Rectal smooth muscle tissue (tissue), 1 donor: ENCODE data around the gene GPR87.

Experiments used
- H3K27ac ChIP-seq: one replicate; pipeline ENCODE4 v1.7.0; 2013; ENCODE audit warnings: low read depth, low read length, inconsistent platforms
- H3K27me3 ChIP-seq: one replicate; pipeline ENCODE4 v1.7.0; 2013; ENCODE audit warnings: low read length; ENCODE audit not compliant: control insufficient read depth, insufficient read depth
- H3K36me3 ChIP-seq: one replicate; pipeline ENCODE4 v1.7.0; 2013; ENCODE audit warnings: low read length; ENCODE audit not compliant: control insufficient read depth, insufficient read depth
- H3K4me1 ChIP-seq: one replicate; pipeline ENCODE4 v1.7.0; 2013; ENCODE audit warnings: low read length; ENCODE audit not compliant: control insufficient read depth, insufficient read depth
- H3K4me3 ChIP-seq: one replicate; pipeline ENCODE4 v1.7.0; 2013; ENCODE audit warnings: low read length
- H3K9ac ChIP-seq: one replicate; pipeline ENCODE4 v1.7.0; 2013; ENCODE audit warnings: low read length

GPR87 gene

GRCh38 chr3:151329363-151329762 lies 12.7 kb upstream of the GPR87 start, which contains the start of gene P2RY13:
Gene P2RY13, minus strand, starts transcription at chr3:151329549. Its CDS starts 21 bp downstream, at chr3:151329528.
- Histone ChIP-seq H3K27me3 (no peaks in the 10 kb centered on the region), H3K9ac (no peak within 1 kb of the TSS)

GRCh38 chr3:151328298-151328995 lies 11.8 kb upstream of the GPR87 start:
- no peak overlapping the region for H3K27ac ChIP-seq

More at GRCh38 chr3:151329363-151329762, 12.7 kb upstream of the GPR87 start, which contains the start of gene P2RY13:
- Histone ChIP-seq H3K4me3 (peak within 1 kb of the TSS; percentile 27), H3K27ac (no peak within 1 kb of the TSS), H3K4me1 (no peaks in the 10 kb centered on the region), H3K36me3 (no peaks in the 10 kb centered on the region)

GRCh38 chr3:151327571-151328198 lies 11.1 kb upstream of the GPR87 start:
- Histone ChIP-seq H3K9ac (no peak overlapping the region), H3K27ac (no peak overlapping the region), H3K36me3 (no peaks in the 10 kb centered on the region), H3K4me3 (no peak overlapping the region), H3K4me1 (no peaks in the 10 kb centered on the region), H3K27me3 (no peaks in the 10 kb centered on the region)

More at GRCh38 chr3:151328298-151328995, 11.8 kb upstream of the GPR87 start:
- Histone ChIP-seq H3K36me3 (no peaks in the 10 kb centered on the region), H3K4me1 (no peaks in the 10 kb centered on the region), H3K4me3 (peak overlapping the region; percentile 27), H3K9ac (no peak overlapping the region), H3K27me3 (no peaks in the 10 kb centered on the region)

- Histone ChIP-seq H3K4me1 (no peaks in the 10 kb centered on the region), H3K36me3 (no peaks in the 10 kb centered on the region), H3K4me3 (no peak overlapping the region), H3K9ac (no peak overlapping the region), H3K27me3 (no peaks in the 10 kb centered on the region), H3K27ac (no peak overlapping the region)
These were observed 5.9 kb upstream of the GPR87 start for GRCh38 chr3:151322511-151322910.

- no peak overlapping the region for H3K9ac ChIP-seq
- H3K36me3 ChIP-seq = no peaks in the 10 kb centered on the region
- no peaks in the 10 kb centered on the region for H3K4me1 ChIP-seq
- H3K27me3 ChIP-seq = no peaks in the 10 kb centered on the region
- no peak overlapping the region for H3K4me3 ChIP-seq
- H3K27ac ChIP-seq = no peak overlapping the region
These were observed 4.9 kb upstream of the GPR87 start for GRCh38 chr3:151321526-151321925.

- Histone ChIP-seq H3K9ac (no peak overlapping the region), H3K27me3 (no peaks in the 10 kb centered on the region), H3K4me3 (no peak overlapping the region), H3K27ac (no peak overlapping the region), H3K36me3 (no peaks in the 10 kb centered on the region), H3K4me1 (no peaks in the 10 kb centered on the region)
These were observed 3.5 kb upstream of the GPR87 start for GRCh38 chr3:151320131-151320530.

GRCh38 chr3:151319628-151320027 lies 3.0 kb upstream of the GPR87 start:
- no peaks in the 10 kb centered on the region for H3K27me3 ChIP-seq
- no peaks in the 10 kb centered on the region for H3K36me3 ChIP-seq
- no peak overlapping the region for H3K27ac ChIP-seq
- H3K4me1 ChIP-seq = no peaks in the 10 kb centered on the region
- no peak overlapping the region for H3K4me3 ChIP-seq
- H3K9ac ChIP-seq = no peak overlapping the region

- Histone ChIP-seq H3K36me3 (no peaks in the 10 kb centered on the region), H3K27ac (no peak overlapping the region), H3K9ac (no peak overlapping the region), H3K27me3 (no peaks in the 10 kb centered on the region), H3K4me3 (no peak overlapping the region), H3K4me1 (no peaks in the 10 kb centered on the region)
These were observed 2.4 kb upstream of the GPR87 start for GRCh38 chr3:151318991-151319390.

GRCh38 chr3:151318313-151318712 lies 1.7 kb upstream of the GPR87 start:
- Histone ChIP-seq H3K36me3 (no peaks in the 10 kb centered on the region), H3K9ac (no peak overlapping the region), H3K27me3 (no peaks in the 10 kb centered on the region), H3K27ac (no peak overlapping the region), H3K4me3 (no peak overlapping the region), H3K4me1 (no peaks in the 10 kb centered on the region)

- Histone ChIP-seq H3K27ac (no peak overlapping the region), H3K4me3 (no peak overlapping the region), H3K4me1 (no peaks in the 10 kb centered on the region), H3K9ac (no peak overlapping the region), H3K27me3 (no peaks in the 10 kb centered on the region), H3K36me3 (no peaks in the 10 kb centered on the region)
These were observed 774 bp downstream of the GPR87 start for GRCh38 chr3:151315846-151316245.

GRCh38 chr3:151315136-151315535 lies 1.5 kb downstream of the GPR87 start:
- Histone ChIP-seq H3K4me3 (no peak overlapping the region), H3K36me3 (no peaks in the 10 kb centered on the region), H3K9ac (no peak overlapping the region), H3K4me1 (no peaks in the 10 kb centered on the region), H3K27me3 (no peaks in the 10 kb centered on the region), H3K27ac (no peak overlapping the region)

GRCh38 chr3:151314593-151314992 lies 2.0 kb downstream of the GPR87 start:
- no peak overlapping the region for H3K27ac ChIP-seq
- no peaks in the 10 kb centered on the region for H3K4me1 ChIP-seq
- H3K36me3 ChIP-seq = no peaks in the 10 kb centered on the region
- no peaks in the 10 kb centered on the region for H3K27me3 ChIP-seq
- no peak overlapping the region for H3K4me3 ChIP-seq
- H3K9ac ChIP-seq = no peak overlapping the region

- Histone ChIP-seq H3K9ac (no peak overlapping the region), H3K4me3 (no peak overlapping the region), H3K27ac (no peak overlapping the region), H3K27me3 (no peaks in the 10 kb centered on the region), H3K36me3 (no peaks in the 10 kb centered on the region), H3K4me1 (no peaks in the 10 kb centered on the region)
These were observed 2.5 kb downstream of the GPR87 start for GRCh38 chr3:151314137-151314536.
